Measurements from ENCODE around the gene CLTC. TPM values are rescaled to one million over a fixed set of nuclear protein-coding genes. Genes with fewer than 3 reads are reported as not detected.
"Not testable (repeated sequence)": the region's sequence is repeated elsewhere in the genome, so short reads cannot be mapped to it uniquely, and the experiment has no call there.

The CLTC gene
- total RNA-seq, 2 experiments from 2014 or later: 126 to 162 TPM

- H3K9me3 Mint-ChIP-seq (ENCODE audit: low read depth): no peaks in the 10 kb centered on the region
- CTCF ChIA-PET: interaction anchor here (1.2 to 1.3 kb wide), 3 partner anchors 8 to 331 kb away, joined by 3 to 4 read pairs (median 3); no protein-coding TSS in a partner anchor
- peak; percentile 93 for ATAC-seq
- H3K27ac Mint-ChIP-seq: peak overlapping the region; percentile 70
- H3K4me3 Mint-ChIP-seq: peak overlapping the region; percentile 44
- H3K4me1 Mint-ChIP-seq: peaks cover 37% of the 10 kb centered on the region
- peaks cover 15% of the 10 kb centered on the region for H3K36me3 Mint-ChIP-seq
- no peaks in the 10 kb centered on the region for H3K27me3 Mint-ChIP-seq
- DNase-seq: no peak
Observed at GRCh38 chr17:59641799-59642484, 22.2 kb downstream of the CLTC start.

DNA sequence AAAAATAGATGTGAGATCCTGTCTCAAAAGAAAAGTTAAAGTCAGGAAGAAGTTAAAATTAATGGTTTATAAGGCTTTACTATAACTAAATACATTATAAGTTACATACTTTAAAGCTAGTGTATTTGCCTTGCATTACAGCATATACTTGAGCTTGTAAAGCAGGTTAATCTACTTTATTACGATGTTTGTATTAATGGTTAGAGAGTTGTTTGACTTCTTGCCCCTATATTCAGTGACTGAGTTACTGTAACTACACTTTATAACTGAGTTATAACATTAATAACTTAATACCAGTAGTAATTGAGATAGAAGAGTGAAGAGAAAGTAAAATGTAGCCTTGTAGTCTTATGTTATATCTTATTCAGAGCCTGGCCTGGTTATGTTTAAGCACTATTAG is 22.9 kb downstream of the CLTC start:
- CTCF ChIA-PET: interaction anchor here (1.1 to 1.3 kb wide), 4 partner anchors 8 to 332 kb away, joined by 3 to 4 read pairs (median 3); no protein-coding TSS in a partner anchor
- H3K27ac Mint-ChIP-seq: no peak overlapping the region
- no peak overlapping the region for H3K4me3 Mint-ChIP-seq

GRCh38 chr17:59643159-59644140 is 23.8 kb downstream of the CLTC start:
- H3K4me3 Mint-ChIP-seq: no peak overlapping the region
- H3K36me3 Mint-ChIP-seq: peaks cover 26% of the 10 kb centered on the region
- H3K27ac Mint-ChIP-seq: no peak overlapping the region
- ATAC-seq: no peak
- H3K4me1 Mint-ChIP-seq: peaks cover 36% of the 10 kb centered on the region
- CTCF ChIA-PET: interaction anchor here (1.1 to 1.3 kb wide), 2 partner anchors 204 to 333 kb away, joined by 3 to 4 read pairs; no protein-coding TSS in a partner anchor
- no peaks in the 10 kb centered on the region for H3K9me3 Mint-ChIP-seq (ENCODE audit: low read depth)
- no peak for DNase-seq
- H3K27me3 Mint-ChIP-seq: no peaks in the 10 kb centered on the region

More for the DNA sequence above, 22.9 kb downstream of the CLTC start:
- H3K27me3 Mint-ChIP-seq: no peaks in the 10 kb centered on the region
- no peaks in the 10 kb centered on the region for H3K9me3 Mint-ChIP-seq (ENCODE audit: low read depth)
- peaks cover 18% of the 10 kb centered on the region for H3K36me3 Mint-ChIP-seq
- H3K4me1 Mint-ChIP-seq: peaks cover 37% of the 10 kb centered on the region
- ATAC-seq (no peak), DNase-seq (no peak)

DNA sequence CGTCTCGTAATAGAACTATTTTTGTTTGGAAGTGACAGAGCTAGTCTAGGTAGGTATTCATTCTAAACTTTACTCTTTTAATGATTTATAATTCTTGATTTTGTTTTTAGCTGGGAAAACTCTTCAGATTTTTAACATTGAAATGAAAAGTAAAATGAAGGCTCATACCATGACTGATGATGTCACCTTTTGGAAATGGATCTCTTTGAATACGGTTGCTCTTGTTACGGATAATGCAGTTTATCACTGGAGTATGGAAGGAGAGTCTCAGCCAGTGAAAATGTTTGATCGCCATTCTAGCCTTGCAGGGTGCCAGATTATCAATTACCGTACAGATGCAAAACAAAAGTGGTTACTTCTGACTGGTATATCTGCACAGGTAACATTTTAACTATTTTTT is 27.6 kb downstream of the CLTC start:
- Mint-ChIP-seq H3K9me3 (ENCODE audit: low read depth) (no peaks in the 10 kb centered on the region), H3K27me3 (no peaks in the 10 kb centered on the region), H3K4me3 (no peak overlapping the region), H3K4me1 (peaks cover 35% of the 10 kb centered on the region), H3K27ac (no peak overlapping the region), H3K36me3 (peaks cover 52% of the 10 kb centered on the region)
- ATAC-seq: no peak
- CTCF ChIA-PET: no interaction called here
- no peak for DNase-seq

DNA sequence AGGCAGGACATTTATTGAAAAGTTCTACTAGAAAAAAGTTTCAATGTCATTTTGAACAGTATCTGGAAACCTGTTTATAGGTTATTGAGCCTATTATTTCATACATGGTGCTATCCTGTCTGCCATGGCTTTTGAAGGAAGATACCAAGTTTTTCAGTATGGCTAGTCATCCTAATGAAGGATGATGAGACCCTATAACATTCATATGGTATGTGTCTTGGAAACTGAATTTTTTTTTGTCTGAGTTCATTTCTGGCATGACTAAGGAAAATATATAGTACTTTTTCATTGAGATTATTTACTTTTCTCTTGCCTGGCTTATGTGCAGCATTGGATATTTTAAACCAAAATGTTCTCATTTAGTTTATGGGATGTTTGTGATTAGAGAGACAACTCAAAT is 30.2 kb downstream of the CLTC start:
- Mint-ChIP-seq H3K9me3 (ENCODE audit: low read depth) (no peaks in the 10 kb centered on the region), H3K36me3 (peaks cover 57% of the 10 kb centered on the region), H3K27me3 (no peaks in the 10 kb centered on the region), H3K27ac (no peak overlapping the region), H3K4me1 (peaks cover 26% of the 10 kb centered on the region), H3K4me3 (no peak overlapping the region)
- DNase-seq: no peak
- no peak for ATAC-seq
- CTCF ChIA-PET: interaction anchor here (1.1 kb wide), 1 partner anchor 315 kb away, joined by 4 read pairs; the partner anchor contains the start of gene RNFT1

DNA sequence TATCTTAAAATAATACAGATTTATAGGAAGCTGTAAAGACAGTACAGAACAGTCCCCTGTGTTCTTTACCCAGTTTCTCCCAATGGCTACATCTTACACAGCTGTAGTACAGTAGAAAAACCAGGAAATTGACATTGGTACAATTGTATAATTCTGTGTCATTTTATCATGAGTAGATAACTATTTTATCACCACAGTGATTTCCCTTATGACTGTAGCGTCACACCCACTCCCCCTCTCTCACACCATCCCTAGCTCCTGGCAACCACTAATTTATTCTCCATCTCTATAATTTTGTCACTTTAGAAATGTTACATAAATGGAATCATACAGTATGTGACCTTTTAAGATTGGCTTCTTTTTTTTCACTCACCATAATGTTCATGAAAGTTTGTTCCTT is 30.9 kb downstream of the CLTC start:
- Mint-ChIP-seq H3K27me3 (no peaks in the 10 kb centered on the region), H3K4me1 (peaks cover 24% of the 10 kb centered on the region), H3K9me3 (ENCODE audit: low read depth) (no peaks in the 10 kb centered on the region), H3K36me3 (peaks cover 63% of the 10 kb centered on the region), H3K4me3 (no peak overlapping the region), H3K27ac (no peak overlapping the region)
- DNase-seq: no peak
- CTCF ChIA-PET: interaction anchor here (0.6 to 2.0 kb wide), 5 partner anchors 9 to 325 kb away, joined by 3 to 4 read pairs (median 3); partner anchors contain the start of genes DHX40 and RNFT1
- ATAC-seq: peak; percentile 27

DNA sequence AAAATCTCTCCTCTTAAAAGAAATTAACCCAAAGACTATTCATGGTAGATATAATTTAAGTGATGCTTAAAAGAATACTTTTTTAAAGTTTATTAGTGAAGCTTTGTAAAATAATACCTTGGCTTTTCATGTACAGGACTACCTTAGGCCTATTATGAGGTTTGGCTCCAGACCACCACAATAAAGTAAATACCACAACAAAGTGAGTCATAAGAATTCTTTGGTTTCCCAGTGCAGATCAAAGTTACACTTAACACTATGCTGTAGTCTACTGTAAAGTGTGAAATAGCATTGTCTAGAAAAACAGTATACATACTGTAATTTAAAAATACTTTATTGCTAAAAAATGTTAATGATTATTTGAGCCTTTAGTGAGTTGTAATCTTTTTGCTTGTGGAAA is 31.7 kb downstream of the CLTC start:
- DNase-seq (no peak), ATAC-seq (peak; percentile 87)
- CTCF ChIA-PET: interaction anchor here (1.3 to 2.0 kb wide), 2 partner anchors 9 to 86 kb away, joined by 3 to 4 read pairs; partner anchors contain the start of gene DHX40
- Mint-ChIP-seq H3K4me3 (no peak overlapping the region), H3K27ac (no peak overlapping the region), H3K36me3 (peaks cover 68% of the 10 kb centered on the region), H3K9me3 (ENCODE audit: low read depth) (no peaks in the 10 kb centered on the region), H3K4me1 (peaks cover 24% of the 10 kb centered on the region), H3K27me3 (no peaks in the 10 kb centered on the region)

GRCh38 chr17:59652119-59652518 is 32.4 kb downstream of the CLTC start:
- ATAC-seq (no peak), DNase-seq (no peak)
- no peaks in the 10 kb centered on the region for H3K9me3 Mint-ChIP-seq (ENCODE audit: low read depth)
- H3K27ac Mint-ChIP-seq: peak overlapping the region; percentile 12
- CTCF ChIA-PET: interaction anchor here (2.0 kb wide), 1 partner anchor 87 kb away, joined by 4 read pairs; the partner anchor contains the start of gene DHX40
- H3K36me3 Mint-ChIP-seq: peaks cover 69% of the 10 kb centered on the region
- H3K4me1 Mint-ChIP-seq: peaks cover 24% of the 10 kb centered on the region
- no peaks in the 10 kb centered on the region for H3K27me3 Mint-ChIP-seq
- no peak overlapping the region for H3K4me3 Mint-ChIP-seq

DNA sequence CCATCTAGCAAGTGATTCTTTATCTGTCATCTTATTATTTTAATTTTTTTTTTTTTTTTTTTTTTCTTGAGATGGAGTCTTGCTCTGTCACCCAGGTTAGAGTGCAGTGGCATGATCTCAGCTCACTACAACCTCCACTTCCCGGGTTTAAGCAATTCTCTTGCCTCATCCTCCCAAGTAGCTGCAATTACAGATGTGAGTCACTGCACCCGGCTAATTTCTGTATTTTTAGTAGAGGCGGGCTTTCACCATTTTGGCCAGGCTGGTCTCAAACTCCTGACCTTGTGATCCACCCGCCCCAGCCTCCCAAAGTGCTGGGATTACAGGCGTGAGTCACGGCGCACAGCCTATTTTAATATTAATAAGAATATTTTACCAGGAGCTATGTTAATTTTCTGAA is 36.9 kb downstream of the CLTC start:
- CTCF ChIA-PET: interaction anchor here (0.6 to 1.0 kb wide), 2 partner anchors 97 to 218 kb away, joined by 3 read pairs; no protein-coding TSS in a partner anchor
- not testable (repeated sequence) for H3K9me3 Mint-ChIP-seq (ENCODE audit: low read depth)

GRCh38 chr17:59666235-59666634 is 46.5 kb downstream of the CLTC start:
- Mint-ChIP-seq H3K4me1 (peaks cover 18% of the 10 kb centered on the region), H3K27me3 (no peaks in the 10 kb centered on the region), H3K9me3 (ENCODE audit: low read depth) (no peaks in the 10 kb centered on the region), H3K4me3 (no peak overlapping the region), H3K27ac (no peak overlapping the region), H3K36me3 (peaks cover 47% of the 10 kb centered on the region)
- ATAC-seq (no peak), DNase-seq (no peak)
- CTCF ChIA-PET: no interaction called here

More for the DNA sequence above, 36.9 kb downstream of the CLTC start:
- not testable (repeated sequence) for H3K4me1 Mint-ChIP-seq, H3K4me3 Mint-ChIP-seq, ATAC-seq, DNase-seq, H3K27ac Mint-ChIP-seq, H3K27me3 Mint-ChIP-seq
- H3K36me3 Mint-ChIP-seq: peaks cover 58% of the 10 kb centered on the region

DNA sequence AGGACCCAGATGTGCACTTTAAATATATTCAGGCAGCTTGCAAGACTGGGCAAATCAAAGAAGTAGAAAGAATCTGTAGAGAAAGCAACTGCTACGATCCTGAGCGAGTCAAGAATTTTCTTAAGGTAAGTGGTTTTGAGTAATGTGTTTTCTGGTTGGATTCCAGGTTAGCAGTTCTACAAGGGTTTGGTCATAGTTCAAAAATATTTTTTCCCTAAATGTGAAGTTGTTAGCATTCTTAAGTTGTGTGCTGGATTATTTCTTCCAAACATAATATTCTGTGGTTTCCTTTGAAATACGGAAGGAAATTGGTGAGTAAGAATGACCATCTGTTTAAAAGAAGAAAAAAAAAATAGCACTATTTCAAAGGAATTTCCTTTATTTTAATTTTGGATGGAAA is 49.1 kb downstream of the CLTC start:
- Mint-ChIP-seq H3K4me1 (peaks cover 26% of the 10 kb centered on the region), H3K36me3 (peaks cover 48% of the 10 kb centered on the region), H3K9me3 (ENCODE audit: low read depth) (no peaks in the 10 kb centered on the region), H3K27ac (no peak overlapping the region), H3K4me3 (no peak overlapping the region), H3K27me3 (no peaks in the 10 kb centered on the region)
- CTCF ChIA-PET: interaction anchor here (1.4 kb wide), 1 partner anchor 18 kb away, joined by 3 read pairs; no protein-coding TSS in a partner anchor
- ATAC-seq (no peak), DNase-seq (no peak)

DNA sequence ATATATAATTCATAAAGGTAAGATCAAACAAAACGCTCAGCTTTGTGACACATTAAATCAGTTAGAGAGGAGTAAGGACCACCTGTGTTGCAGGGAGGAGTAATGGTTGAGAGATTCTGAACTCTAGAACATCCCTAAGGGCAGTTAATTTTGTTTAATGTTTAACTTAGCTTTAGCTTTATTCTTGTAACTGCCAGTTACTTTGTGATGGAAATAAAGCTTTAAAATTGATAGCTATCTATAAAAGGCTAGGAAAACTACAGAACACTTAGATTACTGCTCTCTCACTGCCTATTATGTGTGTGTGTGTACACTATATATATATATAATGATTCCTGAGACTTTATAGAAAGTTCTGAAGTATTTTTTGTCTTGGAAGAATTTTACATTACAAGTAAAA is 49.7 kb downstream of the CLTC start:
- CTCF ChIA-PET: interaction anchor here (1.4 kb wide), 1 partner anchor 14 kb away, joined by 3 read pairs; no protein-coding TSS in a partner anchor
- peaks cover 49% of the 10 kb centered on the region for H3K36me3 Mint-ChIP-seq
- no peak overlapping the region for H3K27ac Mint-ChIP-seq
- no peak for ATAC-seq
- H3K4me1 Mint-ChIP-seq: peaks cover 27% of the 10 kb centered on the region
- H3K4me3 Mint-ChIP-seq: no peak overlapping the region
- H3K27me3 Mint-ChIP-seq: no peaks in the 10 kb centered on the region
- no peaks in the 10 kb centered on the region for H3K9me3 Mint-ChIP-seq (ENCODE audit: low read depth)
- DNase-seq: no peak

- peak overlapping the region; percentile 43 for H3K27ac Mint-ChIP-seq
- H3K27me3 Mint-ChIP-seq: no peaks in the 10 kb centered on the region
- CTCF ChIA-PET: interaction anchor here (1.4 to 2.0 kb wide), 2 partner anchors 10 to 14 kb away, joined by 3 to 8 read pairs; no protein-coding TSS in a partner anchor
- ATAC-seq: no peak
- H3K9me3 Mint-ChIP-seq (ENCODE audit: low read depth): no peaks in the 10 kb centered on the region
- DNase-seq: no peak
- H3K4me3 Mint-ChIP-seq: no peak overlapping the region
- peaks cover 50% of the 10 kb centered on the region for H3K36me3 Mint-ChIP-seq
- H3K4me1 Mint-ChIP-seq: peaks cover 29% of the 10 kb centered on the region
Observed at GRCh38 chr17:59669944-59670343, 50.2 kb downstream of the CLTC start.

Measured in activated CD8-positive, alpha-beta memory T cell treated with anti-CD3 and anti-CD28 coated beads, Interleukin-2, amount 10 ng/mL, durations not matched to agents 7 days and 5 days (primary cell).